Endothelial cell (in vitro differentiated cells): ENCODE measurements around the gene FXR1. TPM values are rescaled to one million over a fixed set of nuclear protein-coding genes. Genes with fewer than 3 reads are reported as not detected.

ENCODE experiments used
- DNase-seq: peaks from one replicate; pipeline ENCODE4 v3.0.0; 2021; ENCODE audit warnings: low spot score
- H3K27ac Mint-ChIP-seq: one replicate; pipeline ENCODE4 v1.8.0; 2021; ENCODE audit warnings: mixed read lengths, inconsistent platforms; ENCODE audit not compliant: unreplicated experiment
- H3K27me3 Mint-ChIP-seq: one replicate; pipeline ENCODE4 v1.8.0; 2021; ENCODE audit warnings: mild to moderate bottlenecking, moderate library complexity, mixed read lengths, inconsistent platforms; ENCODE audit not compliant: unreplicated experiment
- H3K36me3 Mint-ChIP-seq: one replicate; pipeline ENCODE4 v1.8.0; 2021; ENCODE audit warnings: mild to moderate bottlenecking, low read depth, mixed read lengths, inconsistent platforms; ENCODE audit not compliant: unreplicated experiment
- H3K4me1 Mint-ChIP-seq: one replicate; pipeline ENCODE4 v1.8.0; 2021; ENCODE audit warnings: mild to moderate bottlenecking, mixed read lengths, inconsistent platforms; ENCODE audit not compliant: unreplicated experiment
- H3K4me3 Mint-ChIP-seq: one replicate; pipeline ENCODE4 v1.8.0; 2021; ENCODE audit warnings: mild to moderate bottlenecking, mixed read lengths, inconsistent platforms; ENCODE audit not compliant: unreplicated experiment
- H3K9me3 Mint-ChIP-seq: one replicate; pipeline ENCODE4 v1.8.0; 2021; ENCODE audit warnings: mixed read lengths, inconsistent platforms; ENCODE audit not compliant: unreplicated experiment
- total RNA-seq: library from RNA; stranded (reverse); fragmentation: NEBNext Ultra II Directional; extraction: Animal tissue kit (Norgen Biotek cat#: 25700); gene quantifications from one replicate; pipeline ENCODE4 v1.2.1, GENCODE V29; 2021; ENCODE audit not compliant: unreplicated experiment
- TF ChIP-seq, protein P1 (sequence below): fragments of 200-600 bp; sonication (generic); IDR thresholded peaks from one replicate; pipeline ENCODE4 v1.5.0; 2021; ENCODE audit warnings: antibody characterized with exemption; ENCODE audit not compliant: unreplicated experiment

The FXR1 gene
- total RNA-seq, 1 donor from 2014 or later: 219 TPM

GRCh38 chr3:180961087-180961486 is 48.6 kb downstream of the FXR1 start:
- Mint-ChIP-seq H3K4me1 (no peaks in the 10 kb centered on the region), H3K27me3 (peaks cover 2% of the 10 kb centered on the region), H3K9me3 (no peaks in the 10 kb centered on the region), H3K27ac (no peak overlapping the region), H3K36me3 (peaks cover 27% of the 10 kb centered on the region), H3K4me3 (no peak overlapping the region)
- no peak for DNase-seq
- TF ChIP-seq, protein P1, sequence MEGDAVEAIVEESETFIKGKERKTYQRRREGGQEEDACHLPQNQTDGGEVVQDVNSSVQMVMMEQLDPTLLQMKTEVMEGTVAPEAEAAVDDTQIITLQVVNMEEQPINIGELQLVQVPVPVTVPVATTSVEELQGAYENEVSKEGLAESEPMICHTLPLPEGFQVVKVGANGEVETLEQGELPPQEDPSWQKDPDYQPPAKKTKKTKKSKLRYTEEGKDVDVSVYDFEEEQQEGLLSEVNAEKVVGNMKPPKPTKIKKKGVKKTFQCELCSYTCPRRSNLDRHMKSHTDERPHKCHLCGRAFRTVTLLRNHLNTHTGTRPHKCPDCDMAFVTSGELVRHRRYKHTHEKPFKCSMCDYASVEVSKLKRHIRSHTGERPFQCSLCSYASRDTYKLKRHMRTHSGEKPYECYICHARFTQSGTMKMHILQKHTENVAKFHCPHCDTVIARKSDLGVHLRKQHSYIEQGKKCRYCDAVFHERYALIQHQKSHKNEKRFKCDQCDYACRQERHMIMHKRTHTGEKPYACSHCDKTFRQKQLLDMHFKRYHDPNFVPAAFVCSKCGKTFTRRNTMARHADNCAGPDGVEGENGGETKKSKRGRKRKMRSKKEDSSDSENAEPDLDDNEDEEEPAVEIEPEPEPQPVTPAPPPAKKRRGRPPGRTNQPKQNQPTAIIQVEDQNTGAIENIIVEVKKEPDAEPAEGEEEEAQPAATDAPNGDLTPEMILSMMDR: no peak

GRCh38 chr3:180961552-180961951 is 49.1 kb downstream of the FXR1 start:
- Mint-ChIP-seq H3K9me3 (no peaks in the 10 kb centered on the region), H3K27ac (no peak overlapping the region), H3K4me1 (no peaks in the 10 kb centered on the region), H3K4me3 (no peak overlapping the region), H3K27me3 (peaks cover 2% of the 10 kb centered on the region), H3K36me3 (peaks cover 24% of the 10 kb centered on the region)
- DNase-seq: no peak
- TF ChIP-seq, protein P1: no peak

GRCh38 chr3:180962530-180962929 is 50.1 kb downstream of the FXR1 start:
- Mint-ChIP-seq H3K27me3 (peaks cover 2% of the 10 kb centered on the region), H3K27ac (no peak overlapping the region), H3K4me3 (no peak overlapping the region), H3K36me3 (peaks cover 22% of the 10 kb centered on the region), H3K9me3 (no peaks in the 10 kb centered on the region), H3K4me1 (no peaks in the 10 kb centered on the region)
- TF ChIP-seq, protein P1: no peak
- no peak for DNase-seq

DNA sequence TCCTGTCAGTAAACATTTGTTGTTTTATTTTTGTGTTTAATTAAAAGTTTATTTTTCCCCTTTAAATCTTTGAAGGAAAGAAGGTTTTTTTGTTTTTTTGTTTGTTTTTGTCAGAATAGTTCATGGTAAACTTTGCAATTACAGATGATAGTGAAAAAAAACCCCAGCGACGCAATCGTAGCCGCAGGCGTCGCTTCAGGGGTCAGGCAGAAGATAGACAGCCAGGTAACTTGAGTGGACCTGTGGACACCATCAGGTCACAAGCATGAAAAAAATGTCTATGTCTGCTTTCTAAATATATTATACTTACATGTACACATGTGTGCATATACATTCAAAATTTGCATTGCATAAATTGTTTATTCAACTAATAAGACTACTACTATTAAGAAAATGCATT is 58.5 kb downstream of the FXR1 start:
- H3K36me3 Mint-ChIP-seq: peaks cover 11% of the 10 kb centered on the region
- H3K4me3 Mint-ChIP-seq: no peak overlapping the region
- H3K27me3 Mint-ChIP-seq: no peaks in the 10 kb centered on the region

DNA sequence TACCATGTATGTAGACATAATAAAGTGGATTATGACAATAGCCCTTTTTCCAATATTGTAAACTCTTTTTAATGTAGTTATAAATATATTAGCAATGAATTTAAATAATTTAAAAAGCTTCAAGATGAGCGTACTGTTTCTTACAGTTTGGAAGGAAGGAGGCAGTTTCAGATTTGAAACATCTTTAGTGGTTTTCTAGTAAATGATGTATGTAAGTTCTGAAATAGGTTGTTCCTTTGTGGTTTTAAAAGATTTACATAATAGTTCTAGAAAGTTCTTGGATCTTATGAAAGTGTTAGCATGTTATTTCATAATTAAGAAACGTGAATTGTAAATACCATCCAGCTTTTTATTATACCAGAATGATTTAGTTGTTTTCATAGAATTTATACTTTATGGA is 61.1 kb downstream of the FXR1 start:
- Mint-ChIP-seq H3K27me3 (no peaks in the 10 kb centered on the region), H3K9me3 (no peaks in the 10 kb centered on the region), H3K4me3 (no peak overlapping the region), H3K36me3 (peaks cover 4% of the 10 kb centered on the region), H3K27ac (no peak overlapping the region), H3K4me1 (no peaks in the 10 kb centered on the region)
- DNase-seq: no peak
- TF ChIP-seq, protein P1: no peak

More for the DNA sequence above, 58.5 kb downstream of the FXR1 start:
- TF ChIP-seq, protein P1: no peak
- H3K4me1 Mint-ChIP-seq: no peaks in the 10 kb centered on the region
- no peak for DNase-seq
- no peak overlapping the region for H3K27ac Mint-ChIP-seq
- H3K9me3 Mint-ChIP-seq: no peaks in the 10 kb centered on the region
